A673 (cell line): ENCODE measurements around the gene NR2F2. TPM values are rescaled to one million over a fixed set of nuclear protein-coding genes. Genes with fewer than 3 reads are reported as not detected.
A peak's percentile ranks its signal among the peaks of the same experiment; 100 is the strongest.
"Not testable (repeated sequence)": the region's sequence is repeated elsewhere in the genome, so short reads cannot be mapped to it uniquely, and the experiment has no call there.

ENCODE experiments used
- BruUV-seq: library from RNA; stranded (reverse); fragments of 400-500 nt; replicated peaks from 2 replicates; lab custom pipeline; 2021; lab: Mats Ljungman, UMichigan
- CTCF ChIA-PET: fragments of 300-600 bp; sonication (Branson Sonifier 250); formaldehyde crosslinking; loops from one replicate; lab custom pipeline; 2022; ENCODE audit warnings: antibody characterized with exemption; lab: Charles Lee
- POLR2A ChIA-PET: fragments of 300-600 bp; sonication (Branson Sonifier 250); formaldehyde crosslinking; loops from one replicate; lab custom pipeline; 2022; ENCODE audit warnings: antibody characterized with exemption; ENCODE audit not compliant: low non-redundant PET; lab: Charles Lee
- DNase-seq: peaks from one replicate; pipeline ENCODE4 v3.0.0-alpha.2; 2015; ENCODE audit warnings: low spot score
- H3K27ac ChIP-seq: fragments of 200-600 bp; sonication (generic); 2 replicates; pipeline ENCODE4 v1.5.1; 2016; ENCODE audit warnings: mixed run types, low read depth, mild to moderate bottlenecking, mixed read lengths, antibody characterized with exemption, low read length; ENCODE audit not compliant: poor library complexity, severe bottlenecking
- H3K27me3 ChIP-seq: fragments of 200-600 bp; sonication (generic); replicated peaks from 2 replicates; pipeline ENCODE4 v1.6.1; 2017; ENCODE audit warnings: mixed run types, low read depth, mild to moderate bottlenecking, mixed read lengths, antibody characterized with exemption, low read length; ENCODE audit not compliant: insufficient read depth, poor library complexity
- H3K36me3 ChIP-seq: fragments of 200-600 bp; sonication (generic); 2 replicates; pipeline ENCODE4 v1.6.1; 2016; ENCODE audit warnings: mixed run types, mild to moderate bottlenecking, mixed read lengths, antibody characterized with exemption, low read length; ENCODE audit not compliant: insufficient read depth, poor library complexity, severe bottlenecking
- H3K4me1 ChIP-seq: fragments of 200-600 bp; sonication (generic); 2 replicates; pipeline ENCODE4 v1.6.1; 2017; ENCODE audit warnings: mixed run types, mild to moderate bottlenecking, mixed read lengths, antibody characterized with exemption, low read length; ENCODE audit not compliant: insufficient read depth, poor library complexity, severe bottlenecking
- H3K4me3 ChIP-seq: fragments of 200-600 bp; sonication (generic); 2 replicates; pipeline ENCODE4 v1.5.1; 2016; ENCODE audit warnings: low read depth, mixed run types, mild to moderate bottlenecking, mixed read lengths, low read length; ENCODE audit not compliant: poor library complexity, severe bottlenecking
- H3K9me3 ChIP-seq: fragments of 200-600 bp; sonication (generic); 2 replicates; pipeline ENCODE4 v1.6.1; 2016; ENCODE audit warnings: mixed run types, low read depth, mild to moderate bottlenecking, mixed read lengths, antibody characterized with exemption, low read length; ENCODE audit not compliant: poor library complexity, severe bottlenecking
- EZH2 ChIP-seq: fragments of 200-600 bp; sonication (generic); IDR thresholded peaks from 2 replicates; pipeline ENCODE4 v1.6.1; 2017; ENCODE audit warnings: borderline replicate concordance, low read depth, mild to moderate bottlenecking, mixed read lengths, antibody characterized with exemption, low read length; ENCODE audit not compliant: poor library complexity, severe bottlenecking
- intact Hi-C: fragments of 100-400 bp; cut with micrococcal nuclease; formaldehyde crosslinking; loops from one replicate; pipeline ENCODE4 v1.10.0; 2022; ENCODE audit not compliant: unreplicated experiment
- total RNA-seq: library from RNA; stranded (reverse); gene quantifications from 2 replicates; pipeline ENCODE4 v1.2.3, GENCODE V29; 2021
- TF ChIP-seq, protein P1 (sequence below): fragments of 300-800, 200-600 bp; sonication (generic); conservative IDR thresholded peaks from 2 replicates; pipeline ENCODE4 v1.5.1; 2017; ENCODE audit warnings: low read depth, mild to moderate bottlenecking, antibody characterized with exemption, low read length, moderate library complexity, mixed read lengths

NR2F2 gene
- total RNA-seq, 1 experiment from 2014 or later, result 106 TPM

DNA sequence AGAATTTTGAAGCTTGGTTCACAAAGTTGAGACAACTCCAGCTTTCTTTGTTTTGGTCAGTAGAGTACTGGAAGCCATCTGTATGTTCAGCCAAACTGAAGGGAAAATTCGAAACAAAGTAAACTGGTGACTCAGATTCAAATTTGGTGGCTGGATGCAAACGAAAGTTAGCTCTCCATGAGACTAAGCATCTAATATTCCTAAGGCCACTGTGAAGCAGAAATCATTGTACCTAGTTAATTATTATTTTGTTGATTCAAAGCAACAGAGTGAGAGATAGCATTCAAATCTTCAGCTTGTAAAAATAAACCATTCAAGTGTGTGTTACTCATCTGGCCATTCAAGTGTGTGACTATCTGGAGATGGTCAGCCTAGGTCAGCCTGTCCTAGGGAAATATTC lies 42.1 kb downstream of the NR2F2 start:
- H3K4me1 ChIP-seq, result no peaks in the 10 kb centered on the region
- H3K27me3 ChIP-seq, result no peaks in the 10 kb centered on the region
- H3K36me3 ChIP-seq, result no peaks in the 10 kb centered on the region
- no peak overlapping the region for H3K27ac ChIP-seq
- intact Hi-C loops, result no loop called here
- no peaks in the 10 kb centered on the region for H3K9me3 ChIP-seq
- ChIA-PET CTCF (no interaction called here), POLR2A (interaction anchor here (0.5 to 0.6 kb wide), 2 partner anchors 14 to 962 kb away, joined by 3 read pairs; no protein-coding TSS in a partner anchor)
- no TSS peak for BruUV-seq
- TF ChIP-seq EZH2, result no peak
- TF ChIP-seq, protein P1, sequence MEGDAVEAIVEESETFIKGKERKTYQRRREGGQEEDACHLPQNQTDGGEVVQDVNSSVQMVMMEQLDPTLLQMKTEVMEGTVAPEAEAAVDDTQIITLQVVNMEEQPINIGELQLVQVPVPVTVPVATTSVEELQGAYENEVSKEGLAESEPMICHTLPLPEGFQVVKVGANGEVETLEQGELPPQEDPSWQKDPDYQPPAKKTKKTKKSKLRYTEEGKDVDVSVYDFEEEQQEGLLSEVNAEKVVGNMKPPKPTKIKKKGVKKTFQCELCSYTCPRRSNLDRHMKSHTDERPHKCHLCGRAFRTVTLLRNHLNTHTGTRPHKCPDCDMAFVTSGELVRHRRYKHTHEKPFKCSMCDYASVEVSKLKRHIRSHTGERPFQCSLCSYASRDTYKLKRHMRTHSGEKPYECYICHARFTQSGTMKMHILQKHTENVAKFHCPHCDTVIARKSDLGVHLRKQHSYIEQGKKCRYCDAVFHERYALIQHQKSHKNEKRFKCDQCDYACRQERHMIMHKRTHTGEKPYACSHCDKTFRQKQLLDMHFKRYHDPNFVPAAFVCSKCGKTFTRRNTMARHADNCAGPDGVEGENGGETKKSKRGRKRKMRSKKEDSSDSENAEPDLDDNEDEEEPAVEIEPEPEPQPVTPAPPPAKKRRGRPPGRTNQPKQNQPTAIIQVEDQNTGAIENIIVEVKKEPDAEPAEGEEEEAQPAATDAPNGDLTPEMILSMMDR, result no peak
- no peak overlapping the region for H3K4me3 ChIP-seq
- DNase-seq, result no peak

GRCh38 chr15:96374499-96374898 lies 44.0 kb downstream of the NR2F2 start:
- ChIA-PET POLR2A (no interaction called here), CTCF (no interaction called here)
- peaks cover 7% of the 10 kb centered on the region for H3K4me1 ChIP-seq
- H3K9me3 ChIP-seq, result no peaks in the 10 kb centered on the region
- H3K27me3 ChIP-seq, result no peaks in the 10 kb centered on the region
- no peak overlapping the region for H3K27ac ChIP-seq
- H3K4me3 ChIP-seq, result no peak overlapping the region
- no peaks in the 10 kb centered on the region for H3K36me3 ChIP-seq
- no peak for TF ChIP-seq EZH2
- TF ChIP-seq, protein P1, result no peak
- no peak for DNase-seq
- intact Hi-C loops, result no loop called here
- no TSS peak for BruUV-seq

DNA sequence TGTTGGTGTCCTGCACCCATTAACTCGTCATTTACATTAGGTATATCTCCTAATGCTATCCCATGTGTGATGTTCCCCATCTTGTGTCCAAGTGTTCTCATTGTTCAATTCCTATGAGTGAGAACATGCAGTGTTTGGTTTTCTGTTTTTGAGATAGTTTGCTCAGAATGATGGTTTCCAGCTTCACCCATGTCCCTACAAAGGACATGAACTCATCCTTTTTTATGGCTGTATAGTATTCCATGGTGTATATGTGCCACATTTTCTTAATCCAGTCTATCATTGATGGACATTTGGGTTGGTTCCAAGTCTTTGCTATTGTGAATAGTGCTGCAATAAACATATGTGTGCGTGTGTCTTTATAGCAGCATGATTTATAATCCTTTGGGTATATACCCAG lies 49.1 kb downstream of the NR2F2 start:
- H3K4me1 ChIP-seq, H3K9me3 ChIP-seq, BruUV-seq, CTCF ChIA-PET, H3K36me3 ChIP-seq, POLR2A ChIA-PET, DNase-seq, intact Hi-C loops, H3K27ac ChIP-seq, H3K27me3 ChIP-seq, H3K4me3 ChIP-seq: not testable (repeated sequence)

DNA sequence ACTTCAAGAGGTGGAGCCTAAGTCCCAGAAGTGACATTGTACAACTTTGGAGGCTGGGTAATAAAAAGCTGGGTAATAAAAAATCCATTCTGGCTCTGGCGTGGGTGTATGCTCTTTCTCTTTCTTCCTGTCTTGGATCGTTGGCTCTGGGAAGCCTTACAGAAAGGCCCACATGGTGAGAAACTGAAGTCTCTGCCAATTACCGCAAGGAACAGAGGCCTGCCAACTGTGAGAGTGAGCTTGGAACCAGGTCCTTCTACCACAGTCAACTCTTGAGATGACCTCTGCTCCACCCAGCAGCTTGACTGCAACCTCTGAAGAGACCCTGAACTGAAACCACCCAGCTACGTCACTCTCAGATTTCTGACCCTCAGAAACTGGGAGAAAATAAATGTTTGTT lies 51.0 kb downstream of the NR2F2 start:
- H3K9me3 ChIP-seq, result peaks cover 4% of the 10 kb centered on the region
- no peaks in the 10 kb centered on the region for H3K36me3 ChIP-seq
- DNase-seq, result peak; percentile 79
- H3K27me3 ChIP-seq, result no peaks in the 10 kb centered on the region
- TF ChIP-seq, protein P1, result no peak
- no peak for TF ChIP-seq EZH2
- H3K4me1 ChIP-seq, result peaks cover 7% of the 10 kb centered on the region
- H3K4me3 ChIP-seq, result no peak overlapping the region
- ChIA-PET POLR2A (no interaction called here), CTCF (interaction anchor here (0.5 to 0.6 kb wide), 2 partner anchors 185 to 512 kb away, joined by 4 to 9 read pairs; no protein-coding TSS in a partner anchor)
- no TSS peak for BruUV-seq
- no peak overlapping the region for H3K27ac ChIP-seq
- intact Hi-C loops, result no loop called here
